Stimulated activated CD8-positive, alpha-beta memory T cell treated with anti-CD3 and anti-CD28 coated beads, Interleukin-15, amount 100 ng/mL, for 24 hours (primary cell): ENCODE results near the gene TMEM121B.
"Not testable (repeated sequence)": the region's sequence is repeated elsewhere in the genome, so short reads cannot be mapped to it uniquely, and the experiment has no call there.

ENCODE experiments used
- DNase-seq: peaks from one replicate; pipeline ENCODE4 v3.0.0-alpha.2; 2020; ENCODE audit warnings: low read depth

Gene TMEM121B

GRCh38 chr22:17121233-17122195 lies at the start of gene TMEM121B:
Gene TMEM121B, minus strand, starts transcription at chr22:17121360. Its CDS starts 233 bp downstream, at chr22:17121127.
- no peak for DNase-seq

- no peak for DNase-seq
Observed at GRCh38 chr22:17167486-17167885, 46.3 kb upstream of the TMEM121B start.

- DNase-seq: no peak
Observed at GRCh38 chr22:17164392-17165024, 43.3 kb upstream of the TMEM121B start.

GRCh38 chr22:17162731-17163130 lies 41.6 kb upstream of the TMEM121B start:
- DNase-seq: no peak

- no peak for DNase-seq
Observed at GRCh38 chr22:17161991-17162390, 40.8 kb upstream of the TMEM121B start.

- peak; percentile 38 for DNase-seq
Observed at GRCh38 chr22:17159504-17159951, 38.4 kb upstream of the TMEM121B start.

GRCh38 chr22:17158568-17159503 lies 37.7 kb upstream of the TMEM121B start, which contains the start of gene HDHD5:
Gene HDHD5, minus strand, starts transcription at chr22:17159277. Its CDS starts 26 bp downstream, at chr22:17159251.
- DNase-seq: peak; percentile 80

GRCh38 chr22:17158176-17158567 lies 37.0 kb upstream of the TMEM121B start:
- no peak for DNase-seq

- no peak for DNase-seq
Observed at GRCh38 chr22:17157714-17158113, 36.6 kb upstream of the TMEM121B start.

GRCh38 chr22:17155941-17156340 lies 34.8 kb upstream of the TMEM121B start:
- no peak for DNase-seq

GRCh38 chr22:17152971-17153370 lies 31.8 kb upstream of the TMEM121B start:
- no peak for DNase-seq

- DNase-seq: no peak
Observed at GRCh38 chr22:17152340-17152739, 31.2 kb upstream of the TMEM121B start.

- no peak for DNase-seq
Observed at GRCh38 chr22:17149076-17149815, 28.1 kb upstream of the TMEM121B start.

GRCh38 chr22:17147458-17147857 lies 26.3 kb upstream of the TMEM121B start:
- not testable (repeated sequence) for DNase-seq

- DNase-seq: no peak
Observed at GRCh38 chr22:17145021-17145680, 24.0 kb upstream of the TMEM121B start.

GRCh38 chr22:17143826-17144225 lies 22.7 kb upstream of the TMEM121B start:
- DNase-seq: no peak

GRCh38 chr22:17143101-17143500 lies 21.9 kb upstream of the TMEM121B start:
- no peak for DNase-seq

- DNase-seq: no peak
Observed at GRCh38 chr22:17140826-17141766, 19.9 kb upstream of the TMEM121B start.

GRCh38 chr22:17140022-17140421 lies 18.9 kb upstream of the TMEM121B start:
- DNase-seq: no peak
